GM18511 (cell line): ENCODE results near the gene LIN7C.

Experiments used
- ATAC-seq: cut with Tn5 transposase; IDR thresholded peaks from one replicate; pipeline ENCODE4 v1.9.1; 2021; ENCODE audit warnings: mild to moderate bottlenecking, moderate library complexity; ENCODE audit not compliant: unreplicated experiment

The LIN7C gene

DNA sequence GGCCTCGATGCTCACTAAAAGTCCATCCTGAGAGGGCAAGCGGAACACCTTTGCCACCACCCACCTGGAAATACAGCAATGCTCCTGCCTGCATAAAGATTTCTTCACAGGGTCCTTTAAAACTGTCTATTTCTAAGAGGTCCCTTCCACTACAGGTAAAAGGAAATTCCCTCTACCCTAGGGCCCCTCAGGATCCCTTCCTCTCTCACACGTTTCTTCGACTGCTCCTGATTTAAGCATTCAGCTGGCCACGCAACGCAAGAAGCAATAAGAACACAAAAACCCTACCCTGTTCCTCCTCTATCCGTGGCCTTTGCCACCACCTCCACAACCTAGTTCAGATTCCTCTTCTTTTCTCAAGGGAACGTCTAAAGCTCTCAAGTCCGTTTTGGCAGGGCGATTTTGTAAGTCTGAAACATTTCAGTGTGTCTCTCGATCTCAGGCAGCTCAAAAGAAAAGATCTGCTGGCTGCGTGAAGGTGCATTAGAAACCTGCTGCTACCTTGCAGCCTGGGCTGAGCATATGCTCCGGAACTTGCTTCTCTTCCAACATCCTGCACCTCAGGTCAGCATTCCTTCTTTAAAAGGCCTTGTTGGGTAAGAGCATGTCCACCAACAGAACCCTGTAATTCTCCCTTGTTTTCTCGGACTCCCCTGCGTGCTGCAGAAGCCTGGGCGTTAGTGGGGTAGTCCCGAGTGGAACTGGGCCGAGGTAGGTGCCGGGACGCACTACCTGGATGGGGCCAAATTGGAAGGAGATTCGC lies 35.6 kb downstream of the LIN7C start:
- ATAC-seq = no peak

DNA sequence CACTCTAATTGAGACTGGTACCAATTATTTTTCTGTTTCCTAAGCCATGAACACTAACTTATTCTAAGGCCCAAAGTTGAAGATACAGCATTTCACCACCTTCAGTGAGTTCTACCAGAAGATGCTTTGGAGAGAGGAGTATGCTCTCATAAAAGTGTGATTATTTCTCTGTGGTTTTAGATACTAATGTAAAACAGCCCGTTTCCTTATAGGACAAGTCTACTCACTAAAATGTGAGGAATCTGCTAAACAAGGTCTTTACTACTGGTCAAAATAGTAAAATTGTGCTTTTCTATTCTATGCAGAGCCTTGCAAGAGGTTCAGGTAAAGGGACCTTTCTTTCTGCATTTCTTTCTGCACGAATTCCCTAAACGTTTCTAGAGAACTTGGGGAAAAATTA lies 36.4 kb downstream of the LIN7C start:
- ATAC-seq = no peak

DNA sequence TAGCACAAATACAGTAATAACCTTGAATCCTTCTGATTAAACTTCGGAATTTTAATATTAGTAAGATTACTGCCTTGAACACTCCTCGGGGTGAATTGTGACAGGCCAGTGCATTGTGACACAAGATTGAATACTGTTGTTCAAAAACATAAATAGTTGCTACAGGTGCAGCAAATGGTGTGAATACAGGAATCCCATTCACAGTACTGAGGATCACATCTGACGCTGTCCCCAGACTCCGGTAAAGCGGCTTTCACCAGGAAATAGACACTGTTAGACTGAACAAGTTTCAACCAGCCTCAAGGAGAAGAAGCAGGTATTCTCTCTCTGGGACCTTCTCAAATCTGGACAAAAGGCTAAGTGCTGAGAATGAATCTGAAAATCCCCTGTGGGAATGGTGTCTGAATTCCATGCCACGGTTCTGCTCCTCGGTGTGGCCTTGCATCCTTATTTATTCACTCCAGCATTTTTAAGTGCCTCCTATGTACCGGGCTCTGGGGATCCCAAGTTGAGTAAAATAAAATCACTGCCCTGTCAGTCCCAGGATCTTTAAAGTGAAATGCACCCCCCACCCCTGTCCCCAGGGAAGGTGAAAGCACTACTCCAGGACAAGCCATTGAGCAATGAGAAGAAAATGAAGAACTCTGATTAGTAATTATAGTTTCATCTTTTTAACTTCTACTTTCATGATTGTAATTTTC lies 37.4 kb downstream of the LIN7C start:
- no peak for ATAC-seq

DNA sequence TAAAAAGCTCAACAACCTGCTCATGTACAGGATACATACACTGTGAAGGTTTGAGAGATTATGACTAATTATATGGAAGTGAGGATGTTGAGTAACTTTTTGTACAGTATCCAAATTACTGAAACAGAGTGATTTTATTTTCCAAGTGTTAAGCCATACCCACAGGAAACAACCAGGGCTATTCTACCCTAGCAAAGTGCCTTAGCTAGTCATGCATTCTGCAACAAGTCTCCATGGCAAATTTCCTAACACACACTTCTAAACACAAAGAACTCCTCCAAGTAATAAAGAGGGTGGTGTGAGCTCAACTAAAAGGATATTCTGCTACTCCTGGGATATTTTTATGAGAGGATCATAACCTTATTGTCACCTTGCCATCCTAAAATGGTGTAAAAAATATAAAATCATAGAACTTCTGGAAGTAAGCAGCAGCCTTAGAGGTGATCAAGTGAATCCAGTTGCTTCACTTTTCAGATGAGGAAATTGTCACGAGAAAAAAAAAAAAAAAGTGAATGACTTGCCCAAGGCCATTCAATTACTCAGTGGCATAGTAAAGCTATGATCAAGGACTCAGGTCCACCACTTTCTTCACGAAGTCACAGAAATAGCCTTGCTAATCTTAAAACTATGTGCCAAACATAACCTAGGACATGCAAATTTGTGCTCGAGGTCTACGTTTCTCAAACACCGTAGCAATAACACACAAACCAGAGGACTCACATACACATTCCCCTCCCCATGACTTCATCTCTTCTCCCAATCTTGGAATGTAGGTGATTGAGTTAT lies 38.2 kb downstream of the LIN7C start:
- ATAC-seq = no peak

DNA sequence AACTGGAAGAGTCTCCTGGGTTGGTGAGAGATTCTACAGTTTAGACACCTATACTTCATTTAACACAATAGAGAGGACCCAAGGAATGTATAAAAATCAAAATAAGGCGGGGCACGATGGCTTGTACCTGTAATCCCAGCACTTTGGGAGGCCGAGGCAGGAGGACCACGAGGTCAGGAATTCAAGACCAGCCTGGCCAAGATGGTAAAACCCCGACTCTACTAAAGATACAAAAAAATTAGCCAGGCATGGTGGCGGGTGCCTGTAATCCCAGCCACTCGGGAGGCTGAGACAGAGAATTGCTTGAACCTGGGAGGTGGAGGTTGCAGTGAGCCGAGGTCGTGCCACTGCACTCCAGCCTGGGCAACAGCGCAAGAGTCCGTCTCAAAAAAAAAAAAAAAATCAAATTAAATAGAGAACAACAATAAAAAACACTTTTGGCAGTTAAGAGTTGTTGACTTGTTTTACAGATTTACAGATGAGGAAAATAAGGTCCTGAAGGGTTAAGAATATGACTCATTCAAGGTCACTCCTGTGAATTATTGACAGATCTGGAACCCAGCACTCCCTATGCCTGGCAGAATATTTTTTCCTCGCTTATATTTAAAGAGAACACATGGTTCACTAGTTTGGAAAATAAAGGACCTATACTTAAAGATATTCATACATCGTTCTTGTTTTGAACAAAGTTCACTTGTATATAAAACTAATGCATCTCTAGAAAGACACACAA lies 39.2 kb downstream of the LIN7C start:
- ATAC-seq = no peak

DNA sequence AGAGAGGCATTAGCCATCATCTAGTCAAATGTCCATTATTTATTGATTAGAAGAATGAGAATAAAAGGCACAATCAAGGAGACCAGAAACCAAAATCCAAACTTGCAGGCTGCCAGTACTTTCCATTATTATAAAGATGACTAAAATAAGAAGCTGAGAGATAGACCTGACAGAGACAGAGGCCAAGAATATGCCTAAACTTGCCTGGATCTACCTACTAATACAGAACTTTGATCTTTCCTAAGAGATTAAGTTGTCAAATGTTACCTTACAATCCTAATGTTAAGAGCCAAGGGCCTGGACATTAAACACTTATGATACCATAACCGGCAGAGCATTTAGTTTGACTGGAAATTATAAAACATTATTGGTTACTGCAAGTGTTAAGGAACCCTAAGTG lies 40.2 kb downstream of the LIN7C start:
- ATAC-seq = no peak

DNA sequence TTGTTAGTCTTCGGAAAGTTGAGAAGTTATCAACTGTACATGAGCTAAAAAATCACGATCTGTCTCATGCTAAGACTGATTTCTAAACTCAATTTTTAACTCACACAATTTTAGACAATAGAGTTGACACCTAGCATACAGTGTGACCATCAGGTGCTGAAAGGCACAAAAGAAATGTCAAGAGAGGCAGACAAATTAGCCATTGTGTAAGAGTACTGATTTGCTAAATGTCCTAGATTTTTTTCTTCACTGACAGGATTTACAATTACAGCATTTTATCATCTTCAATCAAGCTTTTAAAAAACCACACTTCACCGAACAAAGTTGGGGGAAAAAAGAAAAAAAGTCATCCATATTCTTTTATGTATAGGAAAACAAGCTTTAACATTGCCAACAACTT lies 40.9 kb downstream of the LIN7C start:
- ATAC-seq = no peak

DNA sequence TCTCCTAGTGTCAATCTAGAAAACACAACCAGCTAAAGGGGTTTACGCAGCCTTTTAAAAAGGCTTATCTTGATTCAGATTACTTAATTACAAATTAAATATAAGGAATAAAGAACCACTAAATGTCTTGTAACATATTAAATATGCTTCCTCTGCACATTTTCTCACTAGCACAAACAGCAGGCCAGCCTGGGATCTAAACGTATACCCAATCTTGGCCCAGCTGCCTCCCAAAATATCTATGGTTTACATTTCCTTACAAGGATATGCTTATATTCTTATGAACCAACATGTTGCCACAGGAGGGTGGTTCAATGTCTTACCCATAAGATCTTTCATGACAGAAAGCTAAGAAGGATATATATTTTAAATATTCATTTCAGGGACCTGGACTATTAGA lies 41.7 kb downstream of the LIN7C start:
- no peak for ATAC-seq

DNA sequence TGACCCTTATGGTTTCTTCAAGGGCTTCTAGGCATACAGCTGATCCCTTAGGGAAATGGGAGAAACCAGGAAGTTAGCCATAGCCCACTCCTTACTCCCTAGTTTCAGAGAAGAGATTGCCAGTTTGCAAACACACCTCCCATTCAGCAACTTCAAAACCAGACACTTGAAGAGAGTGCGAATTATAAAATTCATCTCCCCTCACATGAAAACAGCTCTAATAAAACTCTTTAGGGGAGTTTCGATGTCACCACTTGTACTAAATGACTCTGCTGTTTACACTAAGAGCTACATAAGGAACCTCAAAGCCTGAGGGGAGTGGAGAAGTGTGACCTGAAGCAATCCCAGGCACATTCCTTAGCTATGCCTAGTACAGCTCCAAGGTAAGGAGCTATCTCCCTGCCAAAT lies 42.3 kb downstream of the LIN7C start:
- no peak for ATAC-seq

DNA sequence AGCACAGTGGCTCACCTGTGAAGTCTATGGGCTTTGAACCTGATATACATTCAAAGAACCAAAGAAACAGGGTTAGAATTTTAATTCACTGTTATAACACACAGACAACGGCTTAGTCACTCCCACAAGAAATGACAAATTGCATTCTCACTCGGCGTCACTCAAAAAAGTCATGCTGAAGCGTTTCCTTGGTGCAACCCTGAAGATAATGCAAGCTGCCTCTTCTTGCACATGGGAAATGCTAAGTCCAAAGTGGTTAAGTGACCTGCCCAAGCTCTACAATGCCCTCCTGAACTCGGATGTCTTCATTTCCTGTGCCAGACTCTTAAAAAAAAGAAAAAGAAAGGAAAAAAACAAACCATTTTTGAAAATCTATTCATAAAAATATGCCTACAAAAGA lies 44.0 kb downstream of the LIN7C start:
- ATAC-seq = no peak

DNA sequence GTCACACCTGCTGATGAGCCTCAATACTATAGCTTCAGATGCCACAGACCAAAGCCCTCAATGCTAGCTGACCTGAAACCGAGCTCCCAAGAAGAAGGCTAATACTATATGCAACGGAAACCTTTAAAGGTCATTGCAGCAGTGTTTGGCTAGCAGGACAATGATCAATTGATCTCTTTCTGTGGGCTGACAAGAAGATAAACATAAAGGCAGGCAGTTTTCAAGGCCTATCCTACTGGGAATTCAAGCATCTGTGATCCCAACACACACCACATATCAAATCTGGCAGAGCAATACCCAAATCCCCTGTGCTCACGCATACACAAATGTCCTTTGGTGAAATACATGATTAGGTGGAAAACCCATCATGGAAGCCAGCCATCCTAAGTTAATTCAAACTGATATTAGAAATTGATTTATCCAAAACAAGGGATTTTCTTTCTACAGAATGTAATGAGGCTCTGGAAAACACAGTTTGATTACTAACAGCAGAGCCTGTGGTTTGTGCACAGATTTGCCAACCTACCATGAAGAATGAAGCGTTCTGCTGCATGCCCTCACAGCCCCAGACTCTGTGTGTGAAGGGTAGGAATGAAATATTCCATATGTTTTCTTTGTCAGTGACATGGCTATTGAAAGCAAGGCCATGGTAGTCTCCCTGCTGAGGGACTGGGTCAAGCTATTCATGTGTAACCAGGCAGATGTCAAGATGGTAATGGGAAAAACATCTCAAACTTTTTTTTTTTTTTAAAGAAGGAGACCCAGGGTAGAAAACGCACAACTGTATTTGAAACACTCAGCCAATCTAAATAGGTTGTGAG lies 46.2 kb downstream of the LIN7C start:
- ATAC-seq = no peak

DNA sequence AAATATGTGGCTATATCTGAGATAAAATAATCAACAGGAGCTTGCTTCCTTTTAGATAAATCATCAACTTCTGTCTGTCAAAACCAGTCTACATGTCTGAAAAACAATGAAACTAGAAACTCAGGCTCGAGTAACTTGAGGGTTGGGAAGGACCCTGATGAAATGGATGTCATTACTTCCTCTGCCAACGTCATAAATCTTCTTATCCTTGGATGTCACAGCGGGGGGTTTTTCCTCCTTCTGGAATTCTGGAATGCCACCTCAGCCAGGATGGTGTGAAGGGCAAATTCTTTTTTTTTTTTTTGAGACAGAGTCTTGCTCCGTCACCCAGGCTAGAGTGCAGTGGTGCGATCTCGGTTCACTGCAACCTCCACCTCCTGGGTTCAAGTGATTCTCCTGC lies 47.4 kb downstream of the LIN7C start:
- ATAC-seq = no peak

DNA sequence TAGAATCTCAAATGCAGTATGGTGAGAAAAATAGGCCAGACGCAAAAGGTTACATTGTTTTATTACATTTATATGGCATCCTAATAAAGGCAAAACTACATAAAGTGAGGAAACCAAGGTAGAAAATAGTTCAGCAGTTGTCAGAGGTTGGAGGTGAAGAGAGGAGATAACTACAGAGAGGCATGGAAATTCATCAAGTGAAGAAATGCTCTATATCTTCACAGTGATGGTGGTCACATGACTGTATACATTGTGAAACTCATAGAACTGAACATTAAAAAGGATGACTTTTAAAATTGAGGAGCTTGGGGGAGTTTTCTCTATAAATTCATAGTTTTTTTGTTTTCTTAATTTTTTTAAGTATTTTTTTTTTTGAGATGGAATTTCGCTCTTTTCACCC lies 48.4 kb downstream of the LIN7C start:
- no peak for ATAC-seq

DNA sequence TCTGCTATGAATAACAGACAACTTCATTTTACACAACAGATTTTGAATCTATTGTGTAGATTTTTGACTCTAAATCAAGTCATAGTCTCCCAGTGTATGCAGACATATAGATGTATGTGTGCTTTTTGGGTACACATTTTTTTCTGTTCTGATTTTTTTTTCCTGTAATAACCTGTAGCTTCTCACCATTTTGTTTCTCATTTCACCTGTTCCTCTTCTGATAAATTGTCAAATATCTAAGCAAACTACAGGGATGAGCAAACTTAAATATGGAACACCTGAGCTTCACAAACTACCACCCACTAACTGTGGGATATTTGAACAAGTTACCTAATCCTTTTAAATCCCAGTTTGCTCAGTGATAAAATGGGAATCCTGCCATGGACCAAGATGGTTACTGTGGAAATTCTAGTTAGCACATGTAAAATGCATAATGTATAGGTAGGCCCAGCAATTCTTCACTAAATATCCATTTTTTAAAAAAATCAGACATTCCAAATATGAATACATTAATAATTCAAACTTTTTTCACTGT lies 49.7 kb downstream of the LIN7C start:
- ATAC-seq = no peak

DNA sequence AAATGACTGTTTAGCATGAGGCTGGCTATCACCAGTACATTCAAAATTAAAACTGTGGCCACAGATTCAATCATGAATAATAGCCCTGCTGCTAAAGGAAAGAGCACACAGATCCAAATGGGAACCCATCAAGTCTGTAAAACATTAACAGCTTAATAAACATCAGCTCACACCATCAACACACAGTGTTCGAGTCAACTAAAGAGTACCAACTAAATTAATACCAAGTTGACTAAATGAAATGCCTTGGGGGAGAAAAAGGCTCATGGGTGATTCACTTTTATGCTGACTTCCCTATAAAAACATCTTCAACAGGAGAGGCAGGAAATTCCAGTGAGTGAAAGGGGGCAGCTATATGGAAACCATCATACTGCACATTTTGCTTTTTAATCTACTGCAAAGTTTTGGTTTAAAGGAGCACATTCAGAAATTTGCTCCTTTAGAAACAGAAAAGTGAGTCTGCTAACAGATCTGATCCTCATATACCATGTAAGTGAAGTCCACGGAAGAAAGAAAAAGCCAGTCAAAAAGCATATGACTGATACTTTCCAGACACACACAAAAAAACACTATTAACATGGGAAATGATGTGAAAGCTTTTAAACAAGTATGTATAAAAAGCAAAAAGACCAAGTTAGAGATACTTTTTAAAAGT lies 50.3 kb downstream of the LIN7C start:
- ATAC-seq = no peak

DNA sequence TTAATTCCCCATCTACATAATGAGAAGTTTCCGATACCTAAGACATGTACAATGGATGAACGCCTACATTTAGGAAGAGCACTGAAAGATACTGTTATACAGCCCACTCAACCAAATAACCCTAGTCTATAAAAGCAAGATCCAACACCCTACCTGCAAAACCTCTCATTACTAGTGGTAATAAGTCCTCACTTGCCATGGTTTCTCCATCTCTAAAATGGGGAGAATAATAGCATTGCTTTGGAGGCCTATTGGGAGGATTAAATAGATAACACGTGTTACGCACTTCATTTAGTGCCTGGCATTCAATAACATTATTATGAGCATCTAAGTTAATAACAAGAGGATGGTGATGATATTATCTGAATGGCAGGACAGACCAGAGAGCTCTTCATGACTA lies 50.9 kb downstream of the LIN7C start:
- ATAC-seq = no peak

DNA sequence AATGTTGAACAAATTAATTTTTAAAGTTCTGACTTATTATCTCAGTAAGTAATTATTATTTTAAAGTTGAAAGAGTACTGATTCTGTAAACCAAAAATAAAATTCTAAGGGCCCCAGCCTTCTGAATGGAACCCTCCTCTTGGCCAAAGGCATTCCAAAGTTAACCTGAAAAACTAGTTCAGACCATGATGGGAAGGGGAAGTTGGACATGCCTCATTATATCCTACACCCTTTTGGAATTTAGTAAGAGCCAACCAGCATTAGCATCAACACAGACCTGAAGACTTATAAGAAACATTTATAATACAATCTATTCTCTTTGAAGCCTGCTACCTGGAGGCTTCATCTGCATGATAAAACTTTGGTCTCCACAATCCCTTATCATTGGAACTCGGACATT lies 52.9 kb downstream of the LIN7C start:
- ATAC-seq = no peak

DNA sequence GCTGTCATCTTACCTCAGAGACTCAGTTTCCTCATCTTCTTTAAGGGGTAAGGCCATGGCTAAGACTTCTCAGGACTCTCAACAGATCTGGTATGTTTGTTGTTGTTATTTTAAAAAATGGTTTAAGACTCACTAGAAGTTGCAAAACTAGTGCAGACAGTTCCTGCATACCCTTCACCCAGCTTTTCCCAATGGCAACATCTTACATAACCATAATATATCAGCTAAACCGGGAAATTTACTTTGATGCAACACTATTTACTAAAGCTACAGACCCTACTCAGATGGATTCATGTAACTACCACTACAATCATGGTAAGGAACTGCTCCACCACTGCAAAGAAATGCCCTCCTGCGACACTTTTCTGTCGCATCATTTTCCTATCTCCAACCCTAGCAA lies 54.4 kb downstream of the LIN7C start:
- no peak for ATAC-seq

DNA sequence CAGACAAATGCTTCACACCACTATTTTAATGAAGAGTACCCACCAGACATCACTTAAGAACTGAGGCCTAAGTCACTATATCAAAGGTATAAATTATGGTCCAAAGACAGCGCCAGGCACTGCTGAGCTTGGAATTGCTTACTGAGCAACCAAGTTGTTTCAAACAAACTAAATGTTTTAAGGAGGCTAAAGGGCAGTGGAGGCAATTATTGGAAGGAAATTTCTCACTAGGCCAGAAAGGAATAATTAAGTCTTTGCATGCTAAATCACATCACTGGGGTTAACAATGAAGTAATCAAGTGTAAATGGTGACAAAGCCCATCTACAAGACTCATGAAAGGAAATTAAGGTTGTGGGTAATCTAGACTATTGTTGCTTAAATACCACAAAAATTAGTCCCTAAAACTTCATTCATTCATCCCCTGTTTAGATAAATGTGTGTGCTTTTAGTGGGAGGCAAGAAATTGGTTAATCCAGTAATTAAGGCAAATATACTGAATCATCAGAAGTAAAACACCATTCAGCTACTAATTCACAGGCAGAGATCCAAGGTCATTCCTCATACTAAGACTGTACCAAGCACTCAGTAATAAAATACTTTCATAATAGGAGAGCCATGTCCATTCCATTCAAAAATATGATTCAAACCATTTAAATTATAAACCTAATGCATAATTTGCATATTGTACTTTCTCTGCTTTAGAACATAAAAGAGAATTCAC lies 55.2 kb downstream of the LIN7C start:
- no peak for ATAC-seq
